Rectal smooth muscle tissue (tissue), 1 donor: ENCODE results near the gene GRM7.

Experiments
- H3K27ac ChIP-seq: one replicate; pipeline ENCODE4 v1.7.0; 2013; ENCODE audit warnings: low read depth, low read length, inconsistent platforms
- H3K27me3 ChIP-seq: one replicate; pipeline ENCODE4 v1.7.0; 2013; ENCODE audit warnings: low read length; ENCODE audit not compliant: control insufficient read depth, insufficient read depth
- H3K36me3 ChIP-seq: one replicate; pipeline ENCODE4 v1.7.0; 2013; ENCODE audit warnings: low read length; ENCODE audit not compliant: control insufficient read depth, insufficient read depth
- H3K4me1 ChIP-seq: one replicate; pipeline ENCODE4 v1.7.0; 2013; ENCODE audit warnings: low read length; ENCODE audit not compliant: control insufficient read depth, insufficient read depth
- H3K4me3 ChIP-seq: one replicate; pipeline ENCODE4 v1.7.0; 2013; ENCODE audit warnings: low read length
- H3K9ac ChIP-seq: one replicate; pipeline ENCODE4 v1.7.0; 2013; ENCODE audit warnings: low read length

Gene GRM7

DNA sequence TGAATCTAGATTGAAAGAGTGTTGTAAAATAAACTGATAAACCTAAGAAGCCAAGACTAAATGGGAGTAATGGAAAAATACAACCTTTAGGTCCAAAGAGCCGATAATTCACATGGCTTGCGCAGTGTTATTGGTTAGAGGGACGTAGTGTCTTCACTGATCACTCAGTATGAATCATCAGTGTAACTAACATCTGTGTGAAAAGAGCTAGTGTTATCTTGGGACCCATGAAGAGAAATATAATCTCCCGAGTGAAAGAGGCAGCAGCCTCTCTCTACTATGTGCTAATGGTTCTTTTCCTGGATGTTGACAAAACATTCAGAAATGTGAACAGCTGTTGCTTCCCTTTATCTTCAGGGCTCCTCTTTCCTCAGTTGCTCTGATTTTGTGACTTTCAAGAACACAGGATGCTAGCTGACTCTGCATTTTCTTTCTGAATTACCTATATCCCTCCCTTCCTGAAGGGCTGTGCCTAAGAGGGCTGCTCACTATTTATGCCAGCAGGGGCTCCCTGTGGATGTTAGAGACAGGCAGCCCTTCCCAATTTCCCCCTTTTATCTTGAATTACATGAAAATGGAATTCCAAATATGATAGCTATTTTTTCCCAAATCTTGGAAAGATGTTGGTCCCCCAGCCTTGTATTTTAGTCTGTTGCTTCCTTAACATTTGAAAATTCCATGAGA, 128.8 kb downstream of the GRM7 start:
- no peaks in the 10 kb centered on the region for H3K27me3 ChIP-seq
- H3K4me3 ChIP-seq = no peak overlapping the region
- no peaks in the 10 kb centered on the region for H3K4me1 ChIP-seq
- no peak overlapping the region for H3K27ac ChIP-seq
- H3K9ac ChIP-seq = no peak overlapping the region
- H3K36me3 ChIP-seq = no peaks in the 10 kb centered on the region

DNA sequence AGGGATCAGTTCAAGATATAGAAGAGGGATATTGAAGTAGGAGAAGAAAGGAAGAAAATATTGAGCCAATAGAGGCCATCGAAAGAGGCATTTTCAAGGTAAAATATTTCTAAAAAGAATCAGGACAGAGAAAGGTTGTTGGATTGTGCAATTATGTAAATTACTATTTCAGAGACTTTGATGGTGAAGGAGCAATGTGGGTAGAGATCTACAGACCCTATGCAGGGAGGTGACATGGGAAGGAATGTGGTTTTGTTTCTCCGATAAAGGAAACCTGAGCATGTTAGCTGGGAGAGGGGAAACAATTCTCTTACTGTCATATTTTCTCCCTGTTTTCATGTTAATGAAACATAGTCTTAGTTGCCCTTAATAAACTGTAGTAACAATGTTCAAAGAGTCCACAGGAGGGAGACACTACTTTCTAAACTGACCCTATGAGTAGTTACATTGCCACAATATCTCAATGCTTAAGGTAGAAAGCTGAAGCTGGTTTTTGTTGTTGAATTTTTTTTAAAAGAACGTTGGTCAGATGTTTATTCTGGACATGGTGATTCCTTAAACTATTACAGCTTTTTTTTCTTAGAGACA, 133.3 kb downstream of the GRM7 start:
- Histone ChIP-seq H3K36me3 (no peaks in the 10 kb centered on the region), H3K4me3 (no peak overlapping the region), H3K27me3 (no peaks in the 10 kb centered on the region), H3K4me1 (no peaks in the 10 kb centered on the region), H3K9ac (no peak overlapping the region), H3K27ac (no peak overlapping the region)

- H3K4me3 ChIP-seq = no peak overlapping the region
- no peak overlapping the region for H3K9ac ChIP-seq
- H3K27ac ChIP-seq = no peak overlapping the region
- no peaks in the 10 kb centered on the region for H3K4me1 ChIP-seq
- no peaks in the 10 kb centered on the region for H3K27me3 ChIP-seq
- no peaks in the 10 kb centered on the region for H3K36me3 ChIP-seq
Measured at GRCh38 chr3:7000501-7000900, 139.6 kb downstream of the GRM7 start.

DNA sequence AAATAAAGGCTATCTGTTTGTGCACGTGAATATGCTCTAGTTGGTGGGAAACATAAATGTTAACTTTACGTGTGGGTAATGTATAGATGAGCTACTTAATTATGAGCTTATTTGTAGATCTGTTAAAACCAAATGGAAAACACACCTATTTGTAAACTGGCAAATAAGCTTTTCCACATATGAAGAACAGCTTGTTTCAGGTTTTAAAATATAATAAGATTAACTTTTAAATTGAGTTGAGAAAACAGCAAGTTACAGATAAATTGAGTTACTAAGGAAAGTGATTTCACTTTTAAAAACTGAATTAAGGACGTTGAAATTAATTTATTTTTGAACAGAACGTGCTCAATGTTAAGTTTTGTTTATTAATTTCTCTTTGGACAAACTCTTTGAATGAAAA, 140.5 kb downstream of the GRM7 start:
- H3K4me1 ChIP-seq = no peaks in the 10 kb centered on the region
- no peaks in the 10 kb centered on the region for H3K27me3 ChIP-seq
- H3K4me3 ChIP-seq = no peak overlapping the region
- H3K27ac ChIP-seq = no peak overlapping the region
- H3K9ac ChIP-seq = no peak overlapping the region
- no peaks in the 10 kb centered on the region for H3K36me3 ChIP-seq

DNA sequence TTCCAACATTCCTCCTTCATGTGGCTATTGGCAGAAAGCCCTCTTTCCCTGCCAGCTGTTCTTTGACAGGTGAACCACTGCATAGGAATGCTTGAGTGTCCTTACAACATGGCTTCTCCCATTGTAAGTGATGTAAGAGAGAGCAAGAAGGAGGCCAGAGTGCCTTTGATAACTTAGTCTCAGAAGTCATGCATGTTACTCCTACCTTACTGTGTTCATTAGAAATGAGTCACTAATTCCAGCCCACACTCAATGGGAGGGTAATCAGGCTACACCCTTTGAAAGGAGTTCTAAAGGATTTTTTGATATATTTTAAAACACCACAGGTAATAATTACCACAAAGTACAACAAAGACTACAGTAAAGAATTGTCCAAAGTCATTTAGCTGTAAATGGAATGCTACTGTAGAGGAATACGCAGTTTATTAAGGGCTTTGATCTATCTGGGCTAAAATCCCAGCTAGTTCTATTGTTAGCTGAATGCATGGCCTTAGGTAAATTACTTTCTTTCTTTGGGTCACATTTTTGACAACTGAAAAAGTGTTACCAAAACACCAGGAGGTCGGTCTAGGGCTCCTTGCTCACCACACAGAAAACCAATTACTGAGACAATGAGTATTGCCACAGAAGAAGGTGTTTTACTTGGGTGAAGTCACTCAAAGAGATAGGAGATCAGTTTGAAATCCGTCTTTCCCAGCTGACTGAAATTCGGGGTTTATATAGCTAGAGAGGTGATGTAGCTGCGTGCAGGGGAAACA, 154.9 kb downstream of the GRM7 start:
- Histone ChIP-seq H3K4me1 (no peaks in the 10 kb centered on the region), H3K27ac (no peak overlapping the region), H3K4me3 (no peak overlapping the region), H3K27me3 (no peaks in the 10 kb centered on the region), H3K36me3 (no peaks in the 10 kb centered on the region), H3K9ac (no peak overlapping the region)

- Histone ChIP-seq H3K4me1 (no peaks in the 10 kb centered on the region), H3K9ac (no peak overlapping the region), H3K4me3 (no peak overlapping the region), H3K27ac (no peak overlapping the region), H3K36me3 (no peaks in the 10 kb centered on the region), H3K27me3 (no peaks in the 10 kb centered on the region)
Measured at GRCh38 chr3:7025581-7026300, 164.8 kb downstream of the GRM7 start.

DNA sequence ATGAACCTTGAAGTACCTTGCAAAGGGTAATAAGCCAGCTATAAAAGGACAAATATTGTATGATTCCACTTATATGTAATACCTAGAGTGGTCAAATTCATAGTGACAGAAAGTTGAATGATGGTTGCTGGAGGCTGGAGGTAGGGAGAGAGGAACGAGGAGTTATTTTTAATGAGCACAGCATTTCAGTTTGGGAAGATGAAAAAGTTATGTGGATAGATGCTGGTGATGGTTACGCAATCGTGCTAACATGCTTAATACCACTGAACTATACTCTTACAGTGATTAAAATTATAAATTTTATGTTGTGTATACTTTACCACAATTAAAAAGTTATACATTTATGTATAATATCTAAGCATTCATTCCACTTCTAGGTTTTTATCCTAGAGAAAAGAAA, 168.6 kb downstream of the GRM7 start:
- Histone ChIP-seq H3K36me3 (no peaks in the 10 kb centered on the region), H3K9ac (no peak overlapping the region), H3K4me3 (no peak overlapping the region), H3K27me3 (no peaks in the 10 kb centered on the region), H3K4me1 (no peaks in the 10 kb centered on the region), H3K27ac (no peak overlapping the region)

GRCh38 chr3:7038394-7038793, 177.5 kb downstream of the GRM7 start:
- Histone ChIP-seq H3K4me1 (no peaks in the 10 kb centered on the region), H3K4me3 (no peak overlapping the region), H3K9ac (no peak overlapping the region), H3K27ac (no peak overlapping the region), H3K27me3 (no peaks in the 10 kb centered on the region), H3K36me3 (no peaks in the 10 kb centered on the region)

GRCh38 chr3:7062714-7063113, 201.8 kb downstream of the GRM7 start:
- no peaks in the 10 kb centered on the region for H3K36me3 ChIP-seq
- no peak overlapping the region for H3K27ac ChIP-seq
- no peak overlapping the region for H3K4me3 ChIP-seq
- H3K9ac ChIP-seq = no peak overlapping the region
- H3K4me1 ChIP-seq = no peaks in the 10 kb centered on the region
- H3K27me3 ChIP-seq = no peaks in the 10 kb centered on the region

- Histone ChIP-seq H3K27me3 (no peaks in the 10 kb centered on the region), H3K27ac (no peak overlapping the region), H3K4me3 (no peak overlapping the region)
Measured at GRCh38 chr3:7070461-7070860, 209.5 kb downstream of the GRM7 start.

GRCh38 chr3:7074217-7074616, 213.3 kb downstream of the GRM7 start:
- Histone ChIP-seq H3K4me3 (no peak overlapping the region), H3K27me3 (no peaks in the 10 kb centered on the region), H3K4me1 (no peaks in the 10 kb centered on the region), H3K27ac (no peak overlapping the region), H3K9ac (no peak overlapping the region), H3K36me3 (no peaks in the 10 kb centered on the region)

More at GRCh38 chr3:7070461-7070860, 209.5 kb downstream of the GRM7 start:
- H3K9ac ChIP-seq = no peak overlapping the region
- H3K36me3 ChIP-seq = no peaks in the 10 kb centered on the region
- no peaks in the 10 kb centered on the region for H3K4me1 ChIP-seq

- Histone ChIP-seq H3K4me3 (no peak overlapping the region), H3K27me3 (no peaks in the 10 kb centered on the region), H3K36me3 (no peaks in the 10 kb centered on the region), H3K9ac (no peak overlapping the region), H3K27ac (no peak overlapping the region), H3K4me1 (no peaks in the 10 kb centered on the region)
Measured at GRCh38 chr3:7075117-7075516, 214.2 kb downstream of the GRM7 start.
